GM10266 (cell line): ENCODE results near the gene CACNA1D.
"Not testable (repeated sequence)": the region's sequence is repeated elsewhere in the genome, so short reads cannot be mapped to it uniquely, and the experiment has no call there.

Experiments used
- DNase-seq: peaks from one replicate; pipeline ENCODE4 v3.0.0; 2012; ENCODE audit errors: extremely low spot score
- CTCF ChIP-seq: IDR thresholded peaks from 2 replicates; pipeline ENCODE4 v1.5.1; 2012; ENCODE audit warnings: mild to moderate bottlenecking, low read depth; ENCODE audit not compliant: control insufficient read depth, insufficient read depth; ENCODE audit errors: missing control alignments

CACNA1D gene

DNA sequence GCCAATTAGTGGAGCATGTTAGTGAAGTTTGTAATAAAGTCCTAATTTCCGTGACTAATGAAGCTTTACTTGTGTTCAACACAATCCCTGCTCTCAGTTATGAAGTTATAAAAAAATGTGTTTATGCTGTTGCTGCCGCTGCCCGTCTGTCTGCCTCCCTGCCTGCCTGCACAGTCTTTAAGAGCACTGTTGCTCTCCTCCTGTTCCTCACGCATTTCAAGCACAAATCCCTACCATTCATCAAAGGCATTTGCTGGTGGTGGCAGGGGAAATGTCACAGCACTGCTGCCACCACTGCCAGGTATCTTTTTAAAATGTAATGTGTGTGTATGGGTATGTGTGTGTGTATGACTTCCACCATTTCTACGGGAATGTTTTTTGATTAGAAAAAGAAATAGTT, 58.8 kb downstream of the CACNA1D start:
- no peak for DNase-seq
- TF ChIP-seq CTCF: no peak

- peak; percentile 38 for DNase-seq
- TF ChIP-seq CTCF: no peak
Observed at GRCh38 chr3:53554559-53555067, 60.2 kb downstream of the CACNA1D start.

DNA sequence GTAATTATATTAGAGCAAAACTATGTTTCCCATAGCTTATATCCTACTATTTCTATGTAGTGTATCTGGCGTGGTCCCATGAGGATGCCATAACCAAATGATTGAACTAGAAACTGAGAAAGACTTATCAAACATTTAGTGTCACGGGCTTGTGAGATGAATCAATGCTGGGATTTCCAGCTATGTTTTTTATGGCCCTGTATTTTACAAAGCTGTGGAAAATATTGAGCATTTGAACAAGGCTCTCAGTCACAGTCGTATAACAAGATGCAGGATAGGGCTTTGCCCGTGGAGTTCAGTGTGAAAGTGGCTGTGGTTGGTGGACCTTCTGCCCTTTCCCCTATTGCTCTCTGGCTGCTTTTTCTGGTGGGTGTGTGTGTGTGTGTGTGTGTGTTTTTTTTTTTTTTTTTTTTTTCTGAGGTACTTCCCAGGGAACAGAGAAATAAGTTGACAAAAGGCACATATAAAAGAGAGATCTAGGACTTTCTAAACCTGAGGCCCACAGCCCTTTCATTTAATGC, 60.7 kb downstream of the CACNA1D start:
- no peak for TF ChIP-seq CTCF

GRCh38 chr3:53566461-53567145, 72.2 kb downstream of the CACNA1D start:
- no peak for DNase-seq
- no peak for TF ChIP-seq CTCF

More for the DNA sequence above, 60.7 kb downstream of the CACNA1D start:
- DNase-seq: peak; percentile 32

DNA sequence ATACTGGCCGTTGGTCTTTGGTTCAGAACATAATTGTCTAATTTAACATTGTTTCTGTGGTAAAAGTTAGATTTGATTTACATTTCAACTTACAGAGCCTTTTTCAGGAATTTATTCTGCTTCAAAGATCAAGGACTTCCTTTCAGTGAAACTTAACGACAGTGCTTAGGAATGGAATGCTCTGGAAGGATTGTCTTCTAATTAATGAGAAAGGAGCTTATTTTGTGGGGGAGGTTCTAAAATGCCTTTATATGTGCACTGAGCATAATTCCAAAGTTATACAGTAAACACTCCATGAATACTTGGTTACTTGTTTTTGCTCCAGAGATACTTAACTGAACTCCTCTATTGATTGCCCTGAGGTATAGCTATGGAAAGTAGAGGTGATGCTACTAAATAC, 75.7 kb downstream of the CACNA1D start:
- DNase-seq: no peak
- no peak for TF ChIP-seq CTCF

GRCh38 chr3:53570709-53571108, 76.3 kb downstream of the CACNA1D start:
- DNase-seq: no peak
- no peak for TF ChIP-seq CTCF

DNA sequence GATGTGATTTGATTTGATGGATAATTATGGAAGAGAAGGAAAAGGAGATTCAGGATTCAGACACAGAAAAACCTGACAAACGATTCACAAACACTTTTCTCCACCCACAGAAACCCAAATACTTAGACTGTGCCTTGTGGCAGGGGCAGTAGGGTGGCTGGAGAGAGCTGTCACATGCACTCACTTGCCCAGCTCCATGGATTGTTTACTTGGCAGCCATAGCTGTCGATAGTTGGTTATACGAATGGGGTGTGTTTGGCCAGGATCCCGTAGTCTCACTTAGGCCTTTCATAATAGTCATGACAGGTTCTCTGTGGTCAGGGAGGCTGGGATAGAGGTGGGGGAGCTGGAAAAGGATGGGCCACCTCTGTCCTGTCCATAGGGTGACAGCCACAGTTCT, 76.9 kb downstream of the CACNA1D start:
- no peak for DNase-seq
- TF ChIP-seq CTCF: no peak

DNA sequence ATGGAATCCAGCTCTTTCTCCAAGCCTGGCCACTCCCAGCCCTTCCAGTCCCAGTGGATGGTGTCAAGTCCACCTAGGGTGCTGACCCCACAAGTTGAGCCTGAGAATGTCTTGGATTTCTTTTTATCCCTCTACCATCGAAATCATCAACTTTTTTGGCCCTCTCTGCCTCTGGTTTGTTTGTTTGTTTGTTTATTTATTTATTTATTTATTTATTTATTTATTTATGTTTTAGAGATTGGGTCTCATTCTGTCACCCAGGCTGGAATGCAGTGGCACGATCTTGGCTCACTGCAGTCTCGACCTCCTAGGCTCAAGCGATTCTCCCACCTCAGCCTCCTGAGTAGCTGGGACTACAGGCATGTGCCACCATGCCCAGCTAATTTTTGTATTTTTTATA, 77.8 kb downstream of the CACNA1D start:
- DNase-seq: not testable (repeated sequence)
